OCI-M2 (cell line): ENCODE results near the gene KCNMA1.

Experiments
- DNase-seq: peaks from one replicate; lab custom pipeline; 2025; ENCODE audit not compliant: unreplicated experiment; lab: John Stamatoyannopoulos, UW

The KCNMA1 gene

DNA sequence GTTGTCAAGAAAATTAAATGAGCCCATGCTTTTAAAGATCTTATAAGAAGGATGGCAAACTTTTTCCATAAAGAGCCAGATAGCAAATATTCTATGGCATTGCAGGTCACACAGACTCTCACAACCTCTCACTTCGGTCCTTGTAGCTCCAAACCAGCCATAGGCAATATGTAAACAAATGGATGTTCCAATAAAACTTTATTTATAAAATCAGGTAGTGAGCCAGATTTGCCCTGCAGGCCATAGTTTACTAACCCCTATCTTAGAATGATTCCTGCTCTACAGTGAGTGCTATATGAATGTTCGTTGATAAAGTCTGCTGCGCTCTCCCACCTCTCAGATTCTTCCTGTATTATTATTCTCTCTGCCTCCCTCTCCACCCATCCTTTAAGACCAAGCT lies 177.7 kb downstream of the KCNMA1 start:
- no peak for DNase-seq

DNA sequence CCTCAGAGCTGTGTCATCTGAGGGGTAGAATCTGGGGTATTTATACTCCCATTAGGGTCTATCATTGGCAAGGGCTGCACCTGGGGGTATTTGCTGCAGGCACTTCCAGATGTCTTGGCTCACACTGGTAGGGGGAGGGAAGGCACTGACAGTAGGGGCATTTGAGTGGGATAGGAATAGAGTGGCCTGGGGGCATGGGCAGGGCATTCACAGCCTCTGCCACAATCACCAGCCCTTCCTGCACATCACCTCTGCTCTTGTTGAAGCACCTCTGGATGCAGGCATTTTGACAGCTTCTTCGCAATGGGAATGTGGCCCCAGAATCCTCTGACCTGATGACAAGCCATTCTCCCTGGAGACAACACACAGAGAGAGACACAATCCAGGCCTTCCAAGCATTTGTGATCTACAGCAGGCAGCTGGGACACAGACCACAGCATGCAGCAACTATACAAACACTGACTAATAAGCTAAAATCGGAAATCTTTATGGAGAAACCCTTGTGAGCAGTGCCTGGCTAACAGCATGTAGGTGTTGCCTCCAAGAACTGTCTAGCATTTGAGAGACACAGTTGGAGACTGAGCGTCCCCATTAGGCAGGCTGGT lies 178.5 kb downstream of the KCNMA1 start:
- no peak for DNase-seq

DNA sequence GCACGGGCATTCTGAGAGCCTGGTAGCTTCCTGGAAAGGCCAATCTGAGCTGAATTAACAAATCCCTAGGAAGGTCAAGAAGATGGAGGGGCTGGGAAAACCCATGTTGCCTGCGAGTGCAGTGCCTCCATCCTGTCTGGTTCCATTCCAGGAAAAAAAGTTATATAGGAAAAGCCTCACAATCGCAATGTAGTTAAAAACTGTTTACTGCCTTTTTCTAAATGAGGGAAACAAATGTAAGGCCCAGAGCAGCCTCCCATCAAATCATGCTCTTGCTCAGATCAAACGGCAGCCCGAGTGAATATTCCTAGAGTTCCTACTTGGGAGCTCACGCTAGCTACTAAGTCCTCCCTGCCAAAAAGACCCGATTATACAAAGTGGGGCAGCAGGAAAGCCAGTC lies 179.9 kb downstream of the KCNMA1 start:
- DNase-seq, result no peak

DNA sequence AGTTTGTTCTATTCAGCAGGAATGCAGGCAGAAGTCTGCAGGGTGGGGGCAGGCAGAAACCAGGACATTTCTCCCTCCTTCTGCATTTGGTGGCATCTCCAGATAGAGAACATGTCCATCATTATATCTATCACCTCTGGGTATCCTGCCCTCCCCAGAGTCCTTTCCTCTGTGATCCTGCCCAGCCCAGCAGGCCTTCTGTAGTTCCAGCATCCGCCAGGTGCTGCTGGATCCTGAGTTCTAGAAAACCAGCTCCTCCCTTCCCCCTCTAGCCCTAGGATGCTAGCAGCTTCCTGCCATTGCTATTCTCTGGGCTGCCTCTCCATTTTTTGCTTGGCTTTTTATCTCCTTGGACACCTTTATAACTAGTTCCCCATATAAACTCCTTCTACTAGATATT lies 180.3 kb downstream of the KCNMA1 start:
- no peak for DNase-seq

DNA sequence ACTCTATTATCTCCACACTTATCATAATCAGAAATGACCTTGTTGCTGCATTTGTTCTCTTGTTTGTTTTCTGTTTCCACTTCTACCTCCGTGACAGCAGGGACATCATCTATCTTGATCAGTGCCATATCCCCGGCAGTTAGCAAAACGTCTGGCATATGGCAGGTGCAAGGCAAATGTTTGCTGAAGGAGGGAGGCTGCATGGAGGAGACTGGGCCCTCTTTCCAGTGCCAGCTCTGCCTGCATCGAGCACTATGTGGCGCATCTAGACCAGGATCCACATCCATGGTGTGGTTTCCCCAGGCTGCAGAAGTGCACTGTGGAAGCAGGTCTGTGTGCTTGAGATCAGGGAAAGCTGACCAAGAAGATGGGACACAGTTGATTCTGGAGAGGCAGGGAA lies 181.2 kb downstream of the KCNMA1 start:
- DNase-seq, result no peak

DNA sequence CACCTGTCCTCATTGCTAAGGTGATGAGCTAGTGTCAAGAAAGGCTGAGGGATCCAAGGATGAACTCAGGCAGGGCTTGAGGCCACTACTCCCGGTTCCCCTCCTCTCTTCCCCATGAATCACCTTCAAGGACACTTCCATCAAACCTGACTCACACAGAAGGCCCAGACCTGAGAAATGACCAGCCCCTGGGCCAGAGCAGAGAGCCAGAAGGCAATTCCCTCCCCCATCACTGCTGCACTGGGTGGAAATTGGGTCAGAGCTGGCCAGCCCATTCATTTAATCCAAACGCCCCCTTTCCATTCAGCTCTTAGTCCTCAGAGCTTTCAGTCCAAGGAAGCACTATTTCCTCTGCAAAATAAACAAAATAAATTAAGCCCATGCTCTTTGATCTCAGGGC lies 182.0 kb downstream of the KCNMA1 start:
- DNase-seq, result no peak

DNA sequence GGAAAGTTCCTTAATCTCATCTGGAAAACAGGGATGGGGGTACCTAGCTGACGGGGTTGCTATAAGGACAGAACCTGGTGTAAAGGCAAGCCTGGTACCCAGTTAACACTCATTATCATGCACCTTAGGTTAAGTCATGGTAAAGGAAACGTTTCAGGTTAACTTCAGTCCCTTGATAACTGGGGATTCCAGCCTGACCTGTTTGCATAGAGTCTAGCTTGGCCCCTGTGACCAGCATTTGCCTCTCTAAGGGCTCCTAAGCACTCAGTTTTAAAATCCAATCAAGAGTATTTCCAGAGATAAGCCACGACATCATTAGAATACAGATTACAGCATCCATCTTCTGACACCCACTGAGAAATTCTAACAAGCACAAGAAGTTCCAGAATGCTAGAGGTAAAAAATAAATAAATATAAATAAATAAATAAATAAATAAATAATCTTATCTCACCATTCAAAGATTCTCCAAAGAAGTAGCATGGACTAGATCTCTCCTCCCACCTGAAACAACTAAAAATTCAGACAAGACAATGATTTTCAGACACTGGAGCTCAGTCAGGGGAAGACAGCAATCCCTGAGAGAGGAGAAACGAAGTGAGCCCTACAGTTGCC lies 184.6 kb downstream of the KCNMA1 start:
- no peak for DNase-seq

DNA sequence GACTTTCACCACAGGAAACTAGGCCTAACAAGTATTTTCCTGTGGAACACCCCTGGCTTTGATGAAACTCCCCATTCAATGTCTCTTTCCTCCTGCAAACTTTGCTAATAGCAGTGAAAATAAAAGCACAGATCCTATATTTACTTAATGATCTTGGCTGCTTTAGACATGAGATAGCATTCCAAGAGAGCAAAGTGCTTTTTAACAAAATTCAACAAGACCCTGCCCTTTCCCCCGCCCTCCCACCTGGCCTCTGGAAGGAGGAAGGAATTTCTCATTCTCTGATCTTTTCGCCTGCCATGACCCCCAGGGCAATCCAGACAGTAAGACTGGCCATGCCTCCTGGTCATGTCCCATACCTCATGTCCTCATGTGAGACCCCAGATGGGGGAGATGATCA lies 185.7 kb downstream of the KCNMA1 start:
- no peak for DNase-seq

DNA sequence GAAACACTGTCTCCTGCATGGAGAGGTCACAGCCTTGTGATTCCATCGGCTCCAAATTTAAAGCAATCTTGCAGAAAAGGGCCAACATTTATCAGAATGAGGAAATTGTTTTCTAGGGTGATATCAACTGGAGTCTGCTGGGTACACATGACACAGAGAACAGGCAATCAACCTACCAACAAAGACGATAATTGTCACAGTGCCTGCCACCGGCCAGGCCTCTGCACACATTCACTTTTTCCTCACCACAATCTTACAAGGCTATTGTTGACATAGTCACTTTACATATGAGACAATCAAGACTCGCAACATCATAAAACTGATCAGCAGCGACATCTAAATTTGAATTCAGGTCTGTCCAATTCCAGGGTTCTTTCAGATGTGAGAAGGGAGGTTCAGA lies 189.4 kb downstream of the KCNMA1 start:
- no peak for DNase-seq

DNA sequence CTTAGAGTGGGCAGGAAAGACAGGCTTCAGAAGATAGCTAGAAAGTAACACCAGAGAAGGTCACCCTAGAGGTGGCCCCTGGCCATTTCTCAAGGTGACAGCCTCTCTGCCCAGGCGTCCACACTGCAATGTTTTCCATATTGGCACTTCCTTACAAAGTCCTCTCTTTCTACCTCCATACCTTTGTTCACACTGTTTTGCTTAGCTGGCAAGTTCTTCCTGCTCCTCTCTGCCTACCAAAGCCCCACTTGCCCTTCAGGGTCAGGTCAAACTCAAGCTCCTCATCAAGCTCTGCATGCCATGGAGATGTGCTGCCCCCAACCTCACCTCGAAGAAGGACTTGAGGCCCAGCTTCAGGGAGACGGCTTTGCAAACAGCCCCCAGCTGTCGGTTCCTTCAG lies 190.9 kb downstream of the KCNMA1 start:
- DNase-seq, result no peak

DNA sequence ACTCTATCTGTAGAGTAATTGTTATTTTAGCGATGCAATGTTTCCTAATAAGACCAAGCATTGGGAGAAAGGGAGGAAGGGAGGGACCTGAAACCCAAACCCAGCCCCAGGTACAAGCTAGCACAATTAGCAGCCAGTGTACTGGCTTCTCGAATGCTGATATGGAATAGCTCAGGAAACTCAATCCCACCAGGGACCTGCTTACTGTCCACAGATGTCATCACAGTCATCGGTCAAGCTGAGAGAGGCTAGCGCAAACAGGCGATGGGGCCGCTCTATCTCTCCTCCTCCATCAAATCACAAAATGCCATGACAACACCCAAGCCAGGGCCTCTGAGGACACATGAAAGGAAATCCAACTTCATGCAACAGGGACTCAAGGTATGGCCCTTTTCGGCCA lies 192.1 kb downstream of the KCNMA1 start:
- no peak for DNase-seq

DNA sequence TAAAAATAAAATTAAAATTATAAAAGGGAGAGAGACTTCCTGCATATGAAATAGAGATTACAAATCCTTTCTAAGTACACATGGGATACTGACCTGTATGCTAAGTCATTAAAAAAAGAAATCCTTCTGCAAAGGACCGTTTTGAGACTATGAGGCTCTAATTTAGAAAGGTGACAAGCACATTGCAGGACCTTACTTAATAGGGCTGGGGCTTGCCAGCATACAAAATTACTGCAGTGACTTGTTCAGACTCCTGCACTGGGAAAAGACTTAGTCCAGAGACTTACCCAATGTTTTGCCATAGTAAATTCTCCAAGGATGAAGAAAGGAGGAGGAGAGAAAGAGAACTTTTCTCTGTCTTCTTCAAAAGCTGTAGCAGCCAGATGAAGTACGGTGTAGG lies 193.6 kb downstream of the KCNMA1 start:
- no peak for DNase-seq

DNA sequence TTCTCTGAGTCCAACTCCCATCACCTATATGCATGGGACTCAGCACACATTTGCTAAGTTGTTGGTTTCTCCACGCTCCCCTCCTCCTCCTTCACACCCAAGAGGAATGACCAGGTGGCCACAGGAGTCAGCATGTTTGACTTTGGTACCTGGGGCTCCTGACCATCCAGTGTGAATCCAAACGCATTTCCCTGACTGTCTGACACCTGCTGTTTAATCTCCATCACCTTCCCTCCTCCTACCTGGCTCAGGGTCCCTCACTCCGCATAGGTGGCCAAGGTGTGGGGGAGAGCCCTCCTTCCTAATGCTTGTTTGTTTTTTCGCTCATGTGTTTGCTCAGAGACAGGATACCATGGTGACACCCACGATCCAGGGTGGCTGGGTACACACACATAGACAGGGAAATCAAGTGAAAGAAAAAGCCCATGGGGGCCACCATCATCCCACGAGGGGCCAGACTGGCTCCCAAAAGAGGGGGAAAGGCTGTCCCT lies 194.9 kb downstream of the KCNMA1 start:
- no peak for DNase-seq

DNA sequence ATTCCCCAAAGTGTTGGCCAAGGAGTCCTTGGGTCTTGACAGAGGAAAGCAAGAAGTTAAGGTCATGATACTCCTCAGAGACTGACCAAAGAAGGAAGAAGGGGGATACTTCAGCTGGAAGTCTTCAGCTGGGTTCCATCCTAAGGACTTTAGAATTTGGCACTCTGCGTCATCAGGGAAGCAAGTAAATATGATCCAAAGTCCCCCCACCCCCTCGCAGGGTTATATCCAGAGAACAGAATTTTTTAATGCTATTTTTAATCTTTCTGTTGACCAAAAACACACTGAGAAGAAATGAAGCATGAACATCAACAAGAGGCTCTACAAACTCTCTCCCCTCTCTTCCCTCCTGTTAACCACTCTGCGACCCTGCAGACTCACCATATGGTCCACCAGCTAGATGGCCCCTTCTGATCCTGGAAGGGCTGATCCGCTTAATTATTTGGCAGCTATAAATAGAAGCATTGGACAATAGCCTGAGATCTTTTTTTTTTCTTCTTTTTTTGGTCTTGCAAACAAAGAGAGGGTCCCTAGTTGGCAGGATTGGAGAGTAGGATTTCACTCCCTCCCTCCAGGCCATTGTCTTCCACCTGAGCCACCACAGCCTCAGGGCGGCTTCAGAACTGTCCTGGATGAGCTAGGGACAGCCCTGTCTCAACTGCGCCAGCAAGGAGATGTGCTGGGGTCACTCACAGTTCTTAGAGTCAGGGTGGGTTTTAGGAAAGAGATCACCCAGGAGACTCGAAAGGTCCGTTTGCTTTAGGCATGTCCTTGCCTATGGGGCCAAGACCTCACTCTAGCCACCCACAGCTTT lies 196.0 kb downstream of the KCNMA1 start:
- DNase-seq, result no peak

DNA sequence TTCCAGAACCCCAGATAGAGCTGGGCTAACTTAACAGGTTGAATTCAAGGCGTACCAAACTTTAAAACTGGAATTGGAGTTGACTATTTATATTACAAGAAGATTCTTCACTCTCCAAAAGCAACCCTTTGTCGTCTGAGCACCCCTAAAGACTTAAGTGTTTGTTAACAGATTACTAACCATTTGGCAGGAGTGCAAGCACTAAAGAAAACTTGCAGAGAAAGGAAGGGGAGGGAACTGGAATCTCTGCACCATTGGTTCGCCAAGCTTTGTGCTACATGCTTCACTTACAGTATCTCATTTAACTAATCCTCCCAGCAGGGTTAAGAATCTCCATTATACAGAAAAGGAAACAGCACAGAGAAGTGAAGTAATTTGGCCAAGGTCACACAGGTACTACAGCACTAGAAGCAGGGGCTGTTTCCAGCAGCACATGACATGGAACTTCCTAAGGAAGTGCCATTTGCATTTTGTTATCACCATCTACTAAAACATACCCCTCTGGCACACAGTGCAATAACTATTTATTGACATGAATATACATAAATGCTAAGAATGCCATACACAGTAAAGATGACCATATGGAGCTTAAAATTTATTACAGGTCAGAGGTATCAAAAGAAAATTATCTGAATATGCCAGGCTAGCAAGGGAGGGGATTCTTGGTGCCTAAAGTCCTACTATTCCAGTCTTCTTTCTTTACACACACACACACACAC lies 201.2 kb downstream of the KCNMA1 start:
- DNase-seq, result no peak

DNA sequence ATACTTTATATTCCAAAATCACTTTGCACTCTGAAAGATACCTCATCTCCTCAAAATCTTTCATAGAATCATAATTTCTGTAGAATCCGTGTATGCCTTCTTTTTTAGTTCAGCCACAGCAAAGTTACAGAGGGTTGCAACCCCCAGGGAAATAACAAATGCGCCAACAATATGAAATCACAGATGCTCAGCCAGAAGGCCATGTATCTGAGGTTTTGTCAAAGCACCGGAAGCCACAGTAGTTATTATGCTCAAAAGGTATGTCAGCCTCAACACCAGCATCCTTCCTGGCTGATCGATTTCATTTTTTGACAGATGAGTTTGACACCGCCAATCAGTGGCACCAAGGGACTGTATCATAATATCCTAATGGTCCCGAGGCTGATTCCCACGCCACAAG lies 204.1 kb downstream of the KCNMA1 start:
- no peak for DNase-seq

DNA sequence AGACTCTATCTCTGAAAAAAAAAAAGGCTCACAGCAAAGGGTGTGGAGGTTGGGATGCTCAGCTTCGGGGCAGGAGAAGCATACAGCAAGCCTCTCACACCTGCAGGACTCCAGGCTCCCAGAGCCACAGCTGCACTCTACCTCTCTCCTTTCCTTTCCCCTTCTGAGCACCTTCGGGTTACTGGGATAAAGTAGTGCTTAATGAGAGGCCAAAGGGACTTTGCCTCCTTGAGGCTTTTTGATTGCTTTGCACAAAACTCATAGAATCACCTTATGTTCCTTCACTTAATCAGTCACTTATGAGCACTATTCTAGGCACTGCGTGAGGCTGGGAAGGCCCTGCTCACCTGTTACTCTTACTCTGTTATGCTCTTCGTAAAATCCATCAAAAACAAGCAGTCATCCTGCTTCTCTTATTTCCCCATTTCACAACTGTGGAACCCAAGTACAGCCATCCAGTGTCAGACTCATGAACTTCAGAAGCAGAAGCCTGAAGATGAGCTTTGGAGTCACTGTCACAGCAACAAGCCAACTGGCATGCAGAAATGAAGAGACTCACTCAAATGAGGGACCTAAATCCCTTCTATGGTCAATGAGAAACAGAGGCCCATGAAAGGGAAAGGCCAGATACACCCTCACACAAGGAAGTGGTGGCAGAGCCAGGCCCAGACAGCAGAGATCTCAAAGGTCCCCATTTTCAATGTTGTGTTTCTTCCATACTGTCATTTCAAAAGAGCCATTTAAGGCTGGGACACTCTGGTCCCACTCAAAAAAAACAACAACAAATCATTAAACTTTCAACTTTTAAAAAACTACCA lies 205.4 kb downstream of the KCNMA1 start:
- no peak for DNase-seq

DNA sequence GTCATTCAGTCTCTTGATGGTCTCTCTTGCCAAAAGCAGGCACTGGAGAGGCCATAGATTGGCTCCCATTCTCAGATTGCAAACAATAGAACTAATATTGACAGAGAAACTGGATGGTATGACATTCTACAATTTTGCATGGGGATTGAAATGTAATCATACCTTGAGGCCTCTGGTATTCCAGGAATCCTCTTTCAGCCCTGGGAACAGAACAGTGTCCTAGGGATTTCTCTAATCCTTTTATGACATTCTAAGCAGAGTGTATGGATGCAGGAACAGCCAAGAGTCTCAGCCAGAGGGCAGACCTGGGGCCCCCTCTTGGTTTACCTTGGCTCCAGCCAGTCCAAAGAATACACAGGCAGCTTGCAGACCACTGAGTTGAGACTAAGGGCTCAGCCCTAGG lies 206.4 kb downstream of the KCNMA1 start:
- DNase-seq, result no peak

DNA sequence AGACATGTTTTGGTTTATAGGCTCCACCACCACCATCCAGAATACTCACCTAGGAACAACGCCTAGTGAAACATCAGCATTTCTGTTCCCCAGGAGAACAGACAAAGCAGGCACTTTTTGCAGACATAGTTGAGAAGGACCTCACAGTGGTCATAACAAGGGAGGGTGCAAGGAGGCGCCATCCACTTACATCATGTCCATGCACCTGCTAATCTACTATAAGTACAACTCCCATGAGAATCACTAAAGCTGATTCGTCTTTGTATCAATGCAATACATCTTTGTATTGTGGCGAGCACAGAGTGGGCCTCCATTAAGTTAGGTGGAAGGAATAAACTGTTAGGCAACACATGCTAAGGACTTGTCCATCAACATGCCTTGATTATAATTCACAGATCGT lies 207.1 kb downstream of the KCNMA1 start:
- no peak for DNase-seq

DNA sequence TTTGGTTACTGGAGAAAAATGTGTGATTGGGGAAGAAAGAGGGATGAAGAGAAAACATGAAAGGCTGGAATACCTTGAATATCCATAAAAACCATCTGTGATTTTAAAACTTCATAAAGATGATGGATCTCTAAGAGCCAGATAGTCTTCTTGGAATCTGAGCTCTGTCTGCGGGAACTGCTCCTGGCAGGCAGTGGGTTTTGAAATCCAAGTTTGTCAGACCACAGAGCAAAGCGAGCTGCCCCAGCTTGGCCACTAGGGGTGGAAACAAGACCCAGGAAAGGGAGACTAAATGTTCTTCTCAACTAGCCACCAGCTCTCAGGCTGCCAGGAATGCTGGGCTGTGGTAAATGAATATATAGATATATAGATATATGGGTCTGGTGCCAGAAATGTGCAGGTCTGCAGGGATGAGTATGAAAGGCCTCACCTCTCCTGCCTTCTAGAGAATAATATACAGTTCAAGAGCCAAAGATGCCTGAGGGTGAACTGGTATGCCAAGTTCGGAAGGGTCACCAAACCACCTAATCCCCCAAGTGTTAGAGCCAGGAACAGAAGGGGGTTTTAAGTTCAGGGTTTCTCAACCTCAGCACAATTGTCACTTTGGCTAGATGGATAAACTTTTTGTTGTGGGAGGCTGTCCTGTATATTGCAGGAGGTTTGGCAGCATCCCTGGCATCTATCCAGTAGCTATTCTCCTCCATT lies 208.8 kb downstream of the KCNMA1 start:
- DNase-seq, result no peak
